Measurements from ENCODE around the gene RBMS1.
"Not testable (repeated sequence)": the region's sequence is repeated elsewhere in the genome, so short reads cannot be mapped to it uniquely, and the experiment has no call there.

RBMS1 gene

GRCh38 chr2:160380611-160381010, 113.0 kb downstream of the RBMS1 start:
- DNase-seq (ENCODE audit: low read depth in 2 of 2), result no peak

GRCh38 chr2:160380000-160380570, 113.5 kb downstream of the RBMS1 start:
- no peak for DNase-seq (ENCODE audit: low read depth in 2 of 2)

- no peak for DNase-seq (ENCODE audit: low read depth in 2 of 2)
Measured at GRCh38 chr2:160379399-160379798, 114.2 kb downstream of the RBMS1 start.

GRCh38 chr2:160377204-160377995, 116.2 kb downstream of the RBMS1 start:
- DNase-seq (ENCODE audit: low read depth in 2 of 2), result no peak

GRCh38 chr2:160376576-160376975, 117.0 kb downstream of the RBMS1 start:
- no peak for DNase-seq (ENCODE audit: low read depth in 2 of 2)

- no peak for DNase-seq (ENCODE audit: low read depth in 2 of 2)
Measured at GRCh38 chr2:160375802-160376469, 117.7 kb downstream of the RBMS1 start.

- DNase-seq (ENCODE audit: low read depth in 2 of 2), result no peak
Measured at GRCh38 chr2:160375037-160375436, 118.6 kb downstream of the RBMS1 start.

GRCh38 chr2:160373666-160374065, 119.9 kb downstream of the RBMS1 start:
- DNase-seq (ENCODE audit: low read depth in 2 of 2), result no peak

- no peak for DNase-seq (ENCODE audit: low read depth in 2 of 2)
Measured at GRCh38 chr2:160373263-160373662, 120.3 kb downstream of the RBMS1 start.

GRCh38 chr2:160372585-160372984, 121.0 kb downstream of the RBMS1 start:
- no peak for DNase-seq (ENCODE audit: low read depth in 2 of 2)

- DNase-seq (ENCODE audit: low read depth in 2 of 2), result no peak
Measured at GRCh38 chr2:160372010-160372356, 121.6 kb downstream of the RBMS1 start.

- DNase-seq (ENCODE audit: low read depth in 2 of 2), result no peak
Measured at GRCh38 chr2:160371251-160372009, 122.2 kb downstream of the RBMS1 start.

- no peak for DNase-seq (ENCODE audit: low read depth in 2 of 2)
Measured at GRCh38 chr2:160368988-160369930, 124.3 kb downstream of the RBMS1 start.

GRCh38 chr2:160367887-160368286, 125.7 kb downstream of the RBMS1 start:
- no peak for DNase-seq (ENCODE audit: low read depth in 2 of 2)

- not testable (repeated sequence) for DNase-seq (ENCODE audit: low read depth in 2 of 2)
Measured at GRCh38 chr2:160367139-160367538, 126.5 kb downstream of the RBMS1 start.

- no peak for DNase-seq (ENCODE audit: low read depth in 2 of 2)
Measured at GRCh38 chr2:160366474-160366873, 127.1 kb downstream of the RBMS1 start.

GRCh38 chr2:160365716-160366367, 127.8 kb downstream of the RBMS1 start:
- no peak for DNase-seq (ENCODE audit: low read depth in 2 of 2)

- DNase-seq (ENCODE audit: low read depth in 2 of 2), result no peak
Measured at GRCh38 chr2:160364364-160364763, 129.2 kb downstream of the RBMS1 start.

GRCh38 chr2:160363961-160364360, 129.6 kb downstream of the RBMS1 start:
- no peak for DNase-seq (ENCODE audit: low read depth in 2 of 2)

- no peak for DNase-seq (ENCODE audit: low read depth in 2 of 2)
Measured at GRCh38 chr2:160363055-160363454, 130.6 kb downstream of the RBMS1 start.

GRCh38 chr2:160362541-160362940, 131.1 kb downstream of the RBMS1 start:
- no peak for DNase-seq (ENCODE audit: low read depth in 2 of 2)
